ACHN (cell line): ENCODE measurements around the gene SPNS3.

Source experiments
- DNase-seq: peaks from one replicate; pipeline ENCODE4 v3.0.0-alpha.2; 2015
- in situ Hi-C: cut with HindIII; loops from 2 replicates; pipeline ENCODE4 v1.10.0; 2017; ENCODE audit warnings: low sequenced_read_pairs, low pct_ligation_motif_present, low pct_unique_long_range_greater_than_20kb

SPNS3 gene

GRCh38 chr17:4500191-4500571, 66.4 kb downstream of the SPNS3 start:
- peak; percentile 55 for DNase-seq
- in situ Hi-C loops, result no loop called here

DNA sequence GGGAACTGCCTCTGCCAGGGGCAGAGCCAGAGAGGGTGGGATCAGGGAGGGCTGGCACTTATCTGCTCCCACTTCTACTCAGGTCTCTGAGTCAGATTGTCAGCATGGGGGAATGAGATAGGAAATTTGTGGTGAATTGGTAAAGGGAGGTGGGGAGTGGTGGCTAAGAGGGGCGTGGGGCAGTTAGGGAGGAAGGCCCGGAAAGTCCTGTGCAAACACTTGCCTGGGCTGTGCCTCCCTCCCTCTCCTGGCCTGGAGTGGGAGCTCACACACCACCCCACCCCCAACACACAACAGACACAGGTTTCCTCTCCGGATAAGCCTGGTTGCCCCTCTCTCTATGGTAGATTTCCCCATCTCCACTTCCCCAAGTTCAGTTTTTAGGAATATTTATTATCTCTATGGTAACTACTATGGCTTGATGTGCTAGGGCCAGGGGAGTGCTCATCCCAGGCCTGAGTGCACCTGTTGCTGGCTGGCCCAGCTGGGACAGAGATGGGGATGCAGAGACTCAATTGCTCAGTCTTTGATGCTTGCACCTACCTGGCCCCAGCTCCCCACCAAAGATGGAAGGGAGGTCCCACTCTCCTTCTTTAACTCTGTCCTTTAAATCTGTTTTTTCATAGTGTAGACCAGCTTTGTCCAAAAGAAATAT, 67.7 kb downstream of the SPNS3 start:
- in situ Hi-C loops, result no loop called here

DNA sequence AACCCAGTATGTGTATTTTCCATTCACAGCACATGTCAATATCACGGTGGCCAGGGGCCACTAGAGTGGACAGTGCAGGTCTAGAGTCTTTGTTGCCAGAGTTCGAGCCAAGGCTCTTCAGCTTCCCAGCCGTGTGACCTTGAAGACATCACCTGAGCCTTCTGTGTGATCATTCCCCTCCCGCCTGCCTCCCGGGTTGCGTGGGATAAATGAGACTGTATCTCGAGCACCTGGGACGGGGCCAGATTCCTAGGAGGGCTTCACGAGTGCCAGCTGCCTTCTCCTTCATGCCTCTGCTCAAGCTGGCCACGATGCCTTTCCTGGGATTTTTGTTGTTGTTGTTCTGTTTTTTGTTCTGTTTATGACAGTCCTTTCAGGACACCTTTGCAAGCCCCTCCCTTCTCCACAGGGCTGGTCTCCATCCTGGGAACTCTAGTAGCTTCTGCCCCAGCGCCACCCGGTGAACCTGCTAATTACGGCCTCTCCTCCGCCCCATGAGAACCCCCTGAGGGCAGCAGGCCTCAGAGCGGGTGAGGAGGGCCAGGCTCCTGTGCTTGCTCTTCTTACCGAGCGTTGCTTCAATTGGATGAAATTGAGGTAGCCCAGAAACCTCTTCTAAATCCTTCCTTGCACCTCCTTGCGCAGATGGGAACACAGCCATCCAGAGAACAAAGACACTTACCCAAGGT, 68.9 kb downstream of the SPNS3 start:
- in situ Hi-C loops, result no loop called here
- no peak for DNase-seq

More for the DNA sequence above, 67.7 kb downstream of the SPNS3 start:
- DNase-seq, result peak; percentile 56

GRCh38 chr17:4503283-4504025, 69.7 kb downstream of the SPNS3 start:
- in situ Hi-C loops, result no loop called here

GRCh38 chr17:4504188-4504587, 70.4 kb downstream of the SPNS3 start:
- in situ Hi-C loops, result no loop called here
- no peak for DNase-seq

More at GRCh38 chr17:4503283-4504025, 69.7 kb downstream of the SPNS3 start:
- DNase-seq, result no peak

DNA sequence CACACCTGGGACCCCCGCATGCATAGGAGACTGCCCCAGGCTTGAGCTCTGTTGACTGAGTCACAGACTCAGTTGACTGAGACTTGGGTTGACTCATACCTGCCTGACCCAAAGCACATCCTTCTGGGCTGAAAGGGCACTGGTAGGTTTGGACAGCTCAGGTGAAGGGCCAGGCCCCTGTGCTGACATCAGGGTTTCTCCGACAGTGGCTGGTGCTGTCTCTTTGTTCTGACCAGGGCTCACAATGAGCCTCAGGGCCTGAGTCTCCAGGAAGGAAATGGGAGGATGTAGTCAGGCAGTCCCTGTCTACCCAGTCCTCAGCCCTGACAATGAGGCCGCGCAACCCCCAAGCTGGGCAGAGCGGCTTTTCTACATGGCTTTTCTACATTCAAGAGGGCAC, 71.4 kb downstream of the SPNS3 start:
- in situ Hi-C loops, result no loop called here
- no peak for DNase-seq

DNA sequence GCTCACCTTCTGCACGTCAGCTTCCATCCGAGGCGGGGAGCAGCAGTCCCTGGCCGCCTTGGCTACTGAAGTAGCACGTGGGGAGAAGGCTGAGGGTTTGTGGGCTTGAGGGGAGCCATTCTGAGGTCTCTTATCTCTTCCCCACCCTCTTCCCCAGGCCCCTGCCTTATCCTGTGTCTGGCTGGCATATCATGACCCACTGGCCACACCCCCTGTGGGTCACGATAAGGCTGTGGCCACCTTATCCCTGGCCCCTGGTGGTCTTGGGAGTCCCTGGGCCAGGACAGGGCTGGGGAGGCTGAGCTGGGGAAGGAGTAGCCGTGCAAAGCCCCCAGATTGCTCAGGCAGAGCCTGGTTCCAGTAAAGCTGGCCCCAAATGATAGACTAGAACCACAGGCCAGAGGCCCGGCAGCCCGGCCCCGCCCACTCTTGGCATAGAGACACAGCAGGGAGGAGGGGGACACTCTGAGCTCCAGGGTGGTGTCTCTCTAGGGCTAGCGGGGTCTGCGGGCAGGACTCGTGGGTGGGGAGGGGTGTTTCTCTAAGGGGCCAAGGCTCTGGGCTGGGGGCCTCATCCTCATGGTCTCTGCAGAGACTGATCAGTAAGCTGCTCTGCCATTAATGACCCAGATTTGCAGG, 72.6 kb downstream of the SPNS3 start:
- in situ Hi-C loops, result no loop called here
- DNase-seq, result no peak

- in situ Hi-C loops, result no loop called here
- DNase-seq, result no peak
Measured at GRCh38 chr17:4506892-4507291, 73.2 kb downstream of the SPNS3 start.

- DNase-seq, result no peak
- in situ Hi-C loops, result no loop called here
Measured at GRCh38 chr17:4507361-4508111, 73.8 kb downstream of the SPNS3 start.

DNA sequence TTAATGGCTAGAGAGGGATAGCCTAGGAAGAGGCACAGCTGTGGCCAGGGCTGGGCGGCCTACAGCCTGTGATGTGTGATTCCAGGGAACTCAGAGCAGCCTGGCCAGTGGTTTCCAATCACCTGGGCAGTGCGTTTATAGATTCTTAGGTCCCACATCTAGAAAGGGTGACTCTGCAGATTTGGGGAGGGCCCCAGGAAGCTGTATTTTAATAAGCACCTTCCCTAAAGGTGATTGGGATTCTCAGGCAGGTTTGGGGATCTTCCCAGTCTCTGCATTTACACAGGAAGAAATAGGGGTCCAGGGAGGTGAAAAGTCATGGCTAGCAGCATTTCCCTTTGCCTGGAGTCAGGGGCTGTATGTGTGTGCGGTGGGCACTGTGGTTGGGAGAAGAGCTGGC, 74.5 kb downstream of the SPNS3 start:
- in situ Hi-C loops, result no loop called here
- DNase-seq, result no peak

DNA sequence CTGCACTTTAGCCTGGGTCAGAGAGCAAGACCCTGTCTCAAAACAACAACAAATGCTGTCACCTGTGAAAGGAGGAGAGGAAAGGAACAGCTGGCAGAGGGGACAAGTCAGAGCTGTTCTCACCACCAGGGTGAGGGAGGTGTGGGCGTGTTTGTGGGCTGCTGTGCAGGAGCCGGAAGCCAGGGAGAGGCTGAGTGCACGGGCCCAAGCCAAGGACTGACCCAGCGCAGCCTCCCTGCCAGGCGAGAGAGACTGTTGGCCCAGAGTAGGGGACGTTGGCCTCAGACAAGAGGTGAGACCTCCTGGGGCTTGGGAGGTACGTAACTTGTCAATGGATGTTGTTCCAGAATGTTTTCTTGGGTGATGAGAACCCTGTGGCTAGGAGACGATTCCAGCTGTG, 75.7 kb downstream of the SPNS3 start:
- DNase-seq, result no peak
- in situ Hi-C loops, result no loop called here

- no peak for DNase-seq
- in situ Hi-C loops, result no loop called here
Measured at GRCh38 chr17:4509923-4510617, 76.3 kb downstream of the SPNS3 start.

DNA sequence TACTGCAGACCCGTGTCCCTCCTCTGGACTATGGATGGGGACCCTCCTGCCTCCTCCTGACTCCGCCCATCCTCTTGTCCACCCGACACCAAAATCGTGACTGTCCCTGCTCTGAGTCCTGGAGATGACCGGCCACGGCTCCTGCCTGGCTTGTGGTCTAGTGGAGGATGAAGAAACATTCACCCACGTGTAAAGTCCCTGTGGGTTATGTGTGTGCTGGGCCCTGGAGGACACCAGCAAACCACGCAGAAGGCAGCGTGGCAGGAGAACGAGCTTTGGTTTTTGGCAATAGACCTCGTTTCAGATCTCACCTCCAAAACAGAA, 76.8 kb downstream of the SPNS3 start:
- in situ Hi-C loops, result no loop called here
- no peak for DNase-seq

GRCh38 chr17:4511199-4511932, 77.6 kb downstream of the SPNS3 start:
- DNase-seq, result no peak
- in situ Hi-C loops, result no loop called here

DNA sequence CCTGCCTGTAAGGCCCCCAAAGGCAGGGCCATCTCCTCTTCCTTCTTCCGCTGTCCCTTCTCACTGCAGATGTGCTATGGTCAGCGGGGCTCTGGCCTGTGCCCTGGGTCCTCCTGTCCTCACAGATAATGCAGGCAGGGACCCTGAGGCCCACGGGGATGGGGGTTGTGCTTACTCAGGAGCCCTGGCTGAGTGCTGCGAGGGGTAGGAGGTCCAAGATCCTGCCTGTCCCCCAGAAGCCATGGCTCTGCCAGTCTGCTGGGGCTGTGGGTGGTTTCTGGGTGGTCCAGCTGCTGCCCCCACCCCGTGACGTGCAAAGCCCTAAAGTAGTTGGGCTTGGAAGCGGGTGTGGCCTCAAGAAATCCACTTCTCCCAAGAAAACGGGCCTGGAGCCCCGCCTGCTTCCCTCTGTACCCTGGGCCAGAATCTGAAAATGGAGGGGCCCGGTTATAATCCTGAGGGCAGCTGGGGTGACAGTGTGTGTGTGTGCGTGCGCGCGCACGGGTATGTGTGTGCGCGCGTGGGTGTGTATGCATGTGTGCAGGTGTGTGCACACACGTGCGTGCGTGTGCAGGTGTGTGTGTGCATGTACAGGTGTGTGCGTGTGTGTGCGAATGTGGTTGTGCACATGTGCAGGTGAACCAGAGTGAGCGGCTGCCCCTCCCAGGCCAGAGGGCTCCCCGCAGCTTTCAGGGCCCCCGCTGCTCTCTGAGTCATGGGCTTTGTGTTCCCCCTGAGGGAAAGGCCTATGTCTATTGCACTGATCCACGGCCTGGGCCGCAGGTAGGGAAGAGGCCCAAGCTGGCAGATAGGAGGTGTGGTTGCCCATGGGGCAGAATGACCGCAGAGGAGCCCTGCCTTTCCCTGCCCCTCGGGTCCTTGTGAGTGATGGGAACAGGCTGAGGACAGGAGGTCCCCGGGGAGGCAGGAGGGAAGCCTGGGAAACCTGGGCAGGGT, 78.7 kb downstream of the SPNS3 start:
- no peak for DNase-seq
- in situ Hi-C loops, result no loop called here

DNA sequence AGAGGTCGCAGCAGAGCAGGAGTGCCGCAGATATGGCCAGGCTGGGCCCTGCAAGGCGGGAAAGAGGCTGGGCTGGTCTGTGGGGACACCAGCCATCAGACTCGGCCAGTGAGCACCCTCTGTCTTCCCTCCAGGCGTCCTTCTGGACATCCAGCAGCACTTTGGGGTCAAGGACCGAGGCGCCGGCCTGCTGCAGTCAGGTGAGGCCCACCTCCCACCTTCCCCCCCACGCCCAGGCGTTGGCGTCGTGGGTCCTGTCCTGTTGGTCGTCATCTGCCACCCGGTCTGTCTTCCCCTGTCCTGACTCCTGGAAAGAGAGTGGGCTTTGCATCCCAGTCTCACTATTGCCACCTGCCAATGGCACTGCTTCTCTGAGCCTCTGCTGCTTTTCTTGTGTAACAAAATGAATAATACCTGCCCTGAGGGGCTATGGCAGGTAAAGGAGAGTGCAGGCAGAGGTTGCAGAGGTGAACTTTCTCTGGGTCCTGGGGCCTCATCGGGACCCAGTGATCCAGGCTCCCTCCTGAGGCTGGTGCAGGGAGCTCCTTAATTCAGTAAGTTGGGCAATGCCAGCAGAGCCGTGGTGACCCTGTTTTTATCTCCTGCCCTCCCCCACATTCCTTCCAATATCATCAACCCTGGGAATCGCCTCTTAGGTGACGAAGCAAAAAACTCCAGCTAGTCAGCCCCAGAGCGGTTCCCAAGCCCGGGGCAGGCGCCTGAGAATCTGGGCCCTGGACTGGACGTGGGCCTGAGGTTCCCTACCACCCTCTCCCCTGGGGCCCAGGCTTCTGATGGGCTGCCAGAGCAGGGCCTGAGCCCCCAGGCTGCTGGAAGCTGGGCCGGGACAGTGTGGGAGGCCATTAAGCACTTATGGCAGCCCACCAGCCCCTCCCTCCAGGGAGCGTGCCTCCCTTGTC, 79.6 kb downstream of the SPNS3 start:
- DNase-seq, result no peak
- in situ Hi-C loops, result no loop called here
